RKO (cell line): ENCODE results near the gene YPEL5.
A peak's percentile ranks its signal among the peaks of the same experiment; 100 is the strongest.

Experiments used
- DNase-seq: peaks from one replicate; pipeline ENCODE4 v3.0.0-alpha.2; 2016; ENCODE audit warnings: low spot score

YPEL5 gene

DNA sequence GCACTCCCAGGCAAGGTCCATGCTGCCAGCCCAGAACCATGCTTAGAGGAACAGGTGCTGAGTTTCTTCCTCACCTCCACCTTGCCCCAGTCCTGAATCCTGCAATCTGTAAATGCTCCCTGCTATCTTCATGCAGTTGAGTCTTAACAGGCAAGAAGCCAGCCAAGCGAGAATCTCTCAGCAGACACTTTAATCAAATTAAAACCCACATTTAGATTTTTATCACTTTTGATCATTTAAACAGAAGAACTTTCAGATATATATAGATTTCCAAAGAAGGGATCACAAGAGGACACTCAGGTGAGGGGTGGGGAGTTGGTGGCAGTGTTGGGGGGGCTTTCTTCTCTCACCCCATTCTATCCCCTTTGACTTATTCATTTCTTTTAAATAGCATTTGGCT, 58.6 kb downstream of the YPEL5 start:
- no peak for DNase-seq

- DNase-seq = no peak
Measured at GRCh38 chr2:30206461-30207430, 59.9 kb downstream of the YPEL5 start.

- DNase-seq = peak; percentile 71
Measured at GRCh38 chr2:30208453-30208852, 61.6 kb downstream of the YPEL5 start.

DNA sequence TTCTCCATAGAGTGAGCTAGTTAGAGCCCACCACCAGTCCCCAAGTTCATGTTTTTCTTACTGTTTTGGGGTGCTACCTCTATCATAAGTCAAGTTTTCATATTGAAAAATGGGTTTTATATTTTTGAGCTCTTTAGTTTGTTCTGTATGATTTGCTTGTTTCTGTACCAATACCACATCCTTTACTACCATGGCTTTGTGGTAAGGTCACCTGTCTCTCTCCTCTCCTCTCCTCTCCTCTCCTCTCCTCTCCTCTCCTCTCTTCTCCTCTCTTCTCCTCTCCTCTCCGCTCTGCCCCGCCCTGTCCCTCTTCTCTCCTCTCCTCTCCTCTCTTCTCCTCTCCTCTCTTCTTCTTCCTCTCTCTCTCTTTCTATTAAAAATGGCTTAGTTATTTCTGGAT, 62.4 kb downstream of the YPEL5 start:
- DNase-seq = no peak
